K562 (cell line): ENCODE results near the gene CXCL17. TPM values are rescaled to one million over a fixed set of nuclear protein-coding genes. Genes with fewer than 3 reads are reported as not detected.

Experiments
- BCOR ChIP-seq: fragments of 450-650 bp; IDR thresholded peaks from 2 replicates; pipeline ENCODE4 v1.6.1; 2016
- CTCF ChIP-seq, 3 experiments: IDR thresholded peaks in 2 of 3; conservative IDR thresholded peaks in 1 of 3; 2 replicates each; pipeline ENCODE4 v1.5.1; 2011 to 2012; ENCODE audit warnings: low read length in 3 of 3, mild to moderate bottlenecking in 3 of 3, control low read depth in 2 of 3, improper control_type of control experiment in 1 of 3, inconsistent platforms in 1 of 3, low read depth in 1 of 3, mixed read lengths in 1 of 3, moderate library complexity in 1 of 3; ENCODE audit not compliant: insufficient read depth in 2 of 3
- NCOR1 ChIP-seq: fragments of 450-650 bp; IDR thresholded peaks from 2 replicates; pipeline ENCODE4 v1.6.1; 2016; ENCODE audit warnings: mild to moderate bottlenecking, moderate library complexity
- NFE2L1 ChIP-seq: fragments of 450-650 bp; IDR thresholded peaks from 2 replicates; pipeline ENCODE4 v1.6.1; 2016; ENCODE audit warnings: missing genetic modification characterization, low read depth, mild to moderate bottlenecking, missing compliant biosample characterization, moderate library complexity, borderline replicate concordance
- RBM25 ChIP-seq: fragments of 200-400 bp; formaldehyde crosslinking; IDR thresholded peaks from 2 replicates; pipeline ENCODE4 v1.6.1; 2018; ENCODE audit warnings: low read length, low read depth, moderate library complexity; ENCODE audit not compliant: severe bottlenecking
- SOX6 ChIP-seq: fragments of 450-650 bp; IDR thresholded peaks from 2 replicates; pipeline ENCODE4 v1.6.1; 2014; ENCODE audit warnings: mild to moderate bottlenecking
- ZNF184 ChIP-seq: sonication (generic); formaldehyde crosslinking; IDR thresholded peaks from 2 replicates; pipeline ENCODE4 v1.5.0; 2020; ENCODE audit warnings: missing genetic modification reagents
- ZNF384 ChIP-seq: IDR thresholded peaks from 2 replicates; pipeline ENCODE4 v1.6.1; 2012; ENCODE audit warnings: low read depth, low read length, improper control_type of control experiment
- ZNF785 ChIP-seq: fragments of 250-450 bp; sonication (Bioruptor Pico); IDR thresholded peaks from 2 replicates; pipeline ENCODE4 v1.4.0; 2020; ENCODE audit warnings: mild to moderate bottlenecking
- polyA plus RNA-seq, 8 experiments: library from polyadenylated mRNA; depleted of rRNA in 4 of 8; stranded (reverse) in 5 of 8; unstranded in 3 of 8; fragments of >200 nt; fragmentation: Nextera tagmentation in 2 of 8; fragmentation: Illumina TruSeq in 1 of 8; extraction: Ambion mirVana in 2 of 8; extraction: Trizol in 1 of 8; gene quantifications; 2 replicates each; pipeline versions ENCODE4 v1.2.1 to v1.2.3, GENCODE V29; 2011 to 2014; ENCODE audit warnings: inconsistent platforms in 1 of 8, missing spikeins in 1 of 8
- total RNA-seq, 7 experiments: library from RNA; depleted of rRNA in 6 of 7; stranded (reverse); fragments of >200 nt in 6 of 7; fragmentation: Illumina TruSeq in 2 of 7; extraction: Trizol in 2 of 7; gene quantifications; 2 replicates each; pipeline versions ENCODE4 v1.2.1 to v1.2.3, GENCODE V29; 2011 to 2021; ENCODE audit warnings: low replicate concordance in 1 of 7
- TF ChIP-seq, protein P1 (sequence below): sonication (generic); formaldehyde crosslinking; IDR thresholded peaks from 2 replicates; pipeline ENCODE4 v1.5.0; 2020; ENCODE audit warnings: missing genetic modification reagents
- TF ChIP-seq, protein P2 (sequence below): fragments of 450-650 bp; formaldehyde crosslinking; IDR thresholded peaks from 2 replicates; pipeline ENCODE4 v1.4.0; 2020; ENCODE audit warnings: mild to moderate bottlenecking, moderate library complexity
- TF ChIP-seq, protein P3 (sequence below): sonication (generic); formaldehyde crosslinking; IDR thresholded peaks from 2 replicates; pipeline ENCODE4 v1.8.0; 2022; ENCODE audit warnings: missing genetic modification reagents, mild to moderate bottlenecking, moderate library complexity, borderline replicate concordance

The CXCL17 gene
- total and polyA plus RNA-seq, 9 of the 15 experiments (the other 6 are each of a cell fraction or from before 2014, with no cell fraction given) = 0.10 to 0.15 TPM; not detected in 7

GRCh38 chr19:42388851-42389489 lies 53.8 kb downstream of the CXCL17 start (continued):
- TF ChIP-seq ZNF384 (no peak), CTCF (IDR thresholded peaks at IDR 0.05 in 2 of 3, conservative IDR thresholded peaks at IDR 0.05 in 1 of 3; ENCODE audit: insufficient read depth in 2 of 3, low read depth in 1 of 3, low read length in 3 of 3) (no peak), ZNF184 (CRISPR knock-in tag) (no peak), RBM25 (no peak), SOX6 (no peak), BCOR (no peak), NFE2L1 (tag) (no peak), ZNF785 (no peak), NCOR1 (no peak)
- TF ChIP-seq, protein P1, sequence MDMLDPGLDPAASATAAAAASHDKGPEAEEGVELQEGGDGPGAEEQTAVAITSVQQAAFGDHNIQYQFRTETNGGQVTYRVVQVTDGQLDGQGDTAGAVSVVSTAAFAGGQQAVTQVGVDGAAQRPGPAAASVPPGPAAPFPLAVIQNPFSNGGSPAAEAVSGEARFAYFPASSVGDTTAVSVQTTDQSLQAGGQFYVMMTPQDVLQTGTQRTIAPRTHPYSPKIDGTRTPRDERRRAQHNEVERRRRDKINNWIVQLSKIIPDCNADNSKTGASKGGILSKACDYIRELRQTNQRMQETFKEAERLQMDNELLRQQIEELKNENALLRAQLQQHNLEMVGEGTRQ (CRISPR knock-in tag) = no peak
- TF ChIP-seq, protein P2, sequence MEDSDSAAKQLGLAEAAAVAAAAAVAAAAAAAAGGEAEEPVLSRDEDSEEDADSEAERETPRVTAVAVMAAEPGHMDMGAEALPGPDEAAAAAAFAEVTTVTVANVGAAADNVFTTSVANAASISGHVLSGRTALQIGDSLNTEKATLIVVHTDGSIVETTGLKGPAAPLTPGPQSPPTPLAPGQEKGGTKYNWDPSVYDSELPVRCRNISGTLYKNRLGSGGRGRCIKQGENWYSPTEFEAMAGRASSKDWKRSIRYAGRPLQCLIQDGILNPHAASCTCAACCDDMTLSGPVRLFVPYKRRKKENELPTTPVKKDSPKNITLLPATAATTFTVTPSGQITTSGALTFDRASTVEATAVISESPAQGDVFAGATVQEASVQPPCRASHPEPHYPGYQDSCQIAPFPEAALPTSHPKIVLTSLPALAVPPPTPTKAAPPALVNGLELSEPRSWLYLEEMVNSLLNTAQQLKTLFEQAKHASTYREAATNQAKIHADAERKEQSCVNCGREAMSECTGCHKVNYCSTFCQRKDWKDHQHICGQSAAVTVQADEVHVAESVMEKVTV = no peak
- TF ChIP-seq, protein P3, sequence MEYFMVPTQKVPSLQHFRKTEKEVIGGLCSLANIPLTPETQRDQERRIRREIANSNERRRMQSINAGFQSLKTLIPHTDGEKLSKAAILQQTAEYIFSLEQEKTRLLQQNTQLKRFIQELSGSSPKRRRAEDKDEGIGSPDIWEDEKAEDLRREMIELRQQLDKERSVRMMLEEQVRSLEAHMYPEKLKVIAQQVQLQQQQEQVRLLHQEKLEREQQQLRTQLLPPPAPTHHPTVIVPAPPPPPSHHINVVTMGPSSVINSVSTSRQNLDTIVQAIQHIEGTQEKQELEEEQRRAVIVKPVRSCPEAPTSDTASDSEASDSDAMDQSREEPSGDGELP = no peak
- TF ChIP-seq, all 486 proteins: peak for 0
